Heart left ventricle (tissue), 16 donors: ENCODE data around the gene DFFB. TPM values are rescaled to one million over a fixed set of nuclear protein-coding genes. Genes with fewer than 3 reads are reported as not detected.

Source experiments
- ATAC-seq, 4 donors: fragments of 200-7000 bp; cut with Tn5 transposase; one replicate each; pipeline ENCODE4 v1.9.1; 2020 to 2022; ENCODE audit warnings: moderate library complexity in 4 of 4, mild to moderate bottlenecking in 3 of 4, moderate number of reproducible peaks in 1 of 4
- DNase-seq, 5 donors: peaks; one replicate each; pipeline ENCODE4 v3.0.0-alpha.2; 2020
- H3K27ac ChIP-seq, 12 donors: fragments of 200-600 bp; sonication (generic) in 4 of 12; one replicate each; pipeline versions ENCODE4 v1.5.0 to v1.8.0; 2016 to 2022; ENCODE audit warnings: mild to moderate bottlenecking in 2 of 12
- H3K27me3 ChIP-seq, 9 donors: fragments of 200-600 bp; sonication (generic) in 2 of 9; one replicate each; pipeline versions ENCODE4 v1.5.1 to v1.8.0; 2016 to 2022; ENCODE audit warnings: mild to moderate bottlenecking in 3 of 9
- H3K36me3 ChIP-seq, 9 donors: fragments of 200-600 bp; sonication (generic) in 2 of 9; one replicate each; pipeline versions ENCODE4 v1.5.0 to v1.8.0; 2018 to 2022; ENCODE audit warnings: mild to moderate bottlenecking in 2 of 9
- H3K4me1 ChIP-seq, 12 donors: fragments of 200-600 bp; sonication (generic) in 4 of 12; one replicate each; pipeline versions ENCODE4 v1.5.0 to v1.8.0; 2016 to 2022; ENCODE audit warnings: mild to moderate bottlenecking in 3 of 12
- H3K4me3 ChIP-seq, 12 donors: fragments of 200-600 bp; sonication (generic) in 4 of 12; one replicate each; pipeline versions ENCODE4 v1.5.0 to v1.8.0; 2017 to 2022; ENCODE audit warnings: mild to moderate bottlenecking in 9 of 12, moderate library complexity in 4 of 12
- H3K9me3 ChIP-seq, 12 donors: fragments of 200-600 bp; sonication (generic) in 4 of 12; one replicate each; pipeline versions ENCODE4 v1.5.0 to v1.8.0; 2016 to 2022; ENCODE audit warnings: mild to moderate bottlenecking in 1 of 12
- CTCF ChIP-seq, 12 donors: fragments of 200-600 bp; sonication (generic) in 4 of 12; IDR thresholded peaks; one replicate each; pipeline versions ENCODE4 v1.5.0 to v1.8.0; 2018 to 2022; ENCODE audit warnings: antibody characterized with exemption in 12 of 12, mild to moderate bottlenecking in 5 of 12
- POLR2A ChIP-seq, 2 donors: fragments of 450-650 bp; IDR thresholded peaks; one replicate each; pipeline ENCODE4 v1.6.1; 2017; ENCODE audit warnings: antibody characterized with exemption in 2 of 2, mild to moderate bottlenecking in 2 of 2, moderate library complexity in 2 of 2
- WGBS, 4 donors: extraction: QIAGEN DNeasy Blood & Tissue Kit in 2 of 4; methylation state at CpG; one replicate each; pipeline versions ENCODE4 v1.1.5 to v1.1.7; 2013 to 2018; 5-methylcytosine and 5-hydroxymethylcytosine counted together
- intact Hi-C, 10 donors: fragments of 100-400 bp; cut with DNase I; formaldehyde crosslinking; loops; one replicate each; pipeline versions ENCODE4 v1.11.1 to v1.14.2; 2022
- polyA plus RNA-seq, 2 donors: library from polyadenylated mRNA; stranded (reverse); fragments of 200-250 nt; gene quantifications; one replicate each; pipeline ENCODE4 v1.2.3, GENCODE V29; 2013
- total RNA-seq, 9 donors: library from RNA; depleted of rRNA in 2 of 9; stranded (reverse); fragments of >200 nt in 2 of 9; fragmentation: NEBNext Ultra II Directional in 3 of 9; extraction: Animal tissue kit (Norgen Biotek cat#: 25700) in 3 of 9; gene quantifications; one replicate each; pipeline versions ENCODE4 v1.1.0 to v1.2.4, GENCODE V29; 2016 to 2023
- donor health status: ischemic (EF 13 %, LVEDD 7.1; RV severe dilation, severe dysfunction).
- donor health status: healthy with polysubstance abuse.
- donor health status: DM: no; HTN: yes; CAD: no.
- donor health status: DM: no; HTN: no; CAD: no.
- donor health status: ischemic (EF 25% LVEDD 6.9; RV normal size, moderate dysfunction).
- donor health status: ischemic (EF 25% LVEDD 5.7; RV mildly dilated, moderate dysfunction).
- donor health status: healthy.
- donor health status: DM: yes; HTN: yes; CAD: no.
- donor health status: ischemic (EF 35%, LVEDD 5.7; RV mildly dilated, moderate dysfunction).
- donor health status: nonischemic (EF 11% LVEDD 7.7; RV severe dilation, severe dysfunction).
- donor health status: DM: yes; HTN: yes; CAD: no.
- donor health status: PGD.
- donor health status: ischemic (EF 29% LVEDD 5.4; RV normal size, mild dysfunction).
- donor health status: nonischemic (EF 23%, LVEDD 6.1; RV moderate dilation, normal function).

DFFB gene
- total and polyA plus RNA-seq, 11 donors, result 1.3 to 5.8 (median 2.6) TPM

GRCh38 chr1:3846541-3846940 lies 10.7 kb upstream of the DFFB start:
- DNase-seq (no peak), ATAC-seq (no peak)
- H3K36me3 ChIP-seq, result peaks cover 0 to 95% (median 71%) of the 10 kb centered on the region in 9 donors
- WGBS, 4 donors, result 87 to 90% (median 89%) methylated on average over 3 of the region's 3 CpGs
- no peaks in the 10 kb centered on the region for H3K9me3 ChIP-seq
- no peaks in the 10 kb centered on the region for H3K27me3 ChIP-seq
- TF ChIP-seq CTCF (IDR thresholded peaks at IDR 0.05) (no peak), POLR2A (IDR thresholded peaks at IDR 0.05) (no peak)
- no peak overlapping the region for H3K27ac ChIP-seq
- peaks cover 0 to 5% (median 0%) of the 10 kb centered on the region in 12 donors for H3K4me1 ChIP-seq
- intact Hi-C loops, result no loop called here
- H3K4me3 ChIP-seq, result no peak overlapping the region

- H3K36me3 ChIP-seq, result peaks cover 0 to 95% (median 70%) of the 10 kb centered on the region in 9 donors
These were observed 10.2 kb upstream of the DFFB start for GRCh38 chr1:3847081-3847480.

GRCh38 chr1:3850857-3851256 lies 6.4 kb upstream of the DFFB start:
- Histone ChIP-seq H3K4me1 (peaks cover 0 to 8% (median 7%) of the 10 kb centered on the region in 12 donors), H3K36me3 (peaks cover 0 to 59% (median 48%) of the 10 kb centered on the region in 9 donors), H3K27me3 (no peaks in the 10 kb centered on the region), H3K9me3 (no peaks in the 10 kb centered on the region), H3K4me3 (no peak overlapping the region), H3K27ac (no peak overlapping the region)
- intact Hi-C loops, result no loop called here
- ATAC-seq, result no peak
- TF ChIP-seq POLR2A (IDR thresholded peaks at IDR 0.05) (no peak), CTCF (IDR thresholded peaks at IDR 0.05) (no peak)
- WGBS, 4 donors, result 81 to 89% (median 87%) methylated on average over 10 to 12 of the region's 12 CpGs
- DNase-seq, result no peak

More at GRCh38 chr1:3847081-3847480, 10.2 kb upstream of the DFFB start:
- Histone ChIP-seq H3K4me1 (peaks cover 0 to 5% (median 0%) of the 10 kb centered on the region in 12 donors), H3K4me3 (no peak overlapping the region), H3K9me3 (no peaks in the 10 kb centered on the region), H3K27me3 (no peaks in the 10 kb centered on the region), H3K27ac (no peak overlapping the region)
- whole genome bisulfite sequencing, 4 donors, result 68 to 81% (median 78%) methylated on average over 6 of the region's 6 CpGs
- DNase-seq, result no peak
- ATAC-seq, result no peak
- TF ChIP-seq CTCF (IDR thresholded peaks at IDR 0.05), result no peak
- no peak for TF ChIP-seq POLR2A (IDR thresholded peaks at IDR 0.05)
- intact Hi-C loops, result no loop called here

GRCh38 chr1:3851292-3851691 lies 6.0 kb upstream of the DFFB start:
- intact Hi-C loops, result no loop called here
- Histone ChIP-seq H3K27me3 (no peaks in the 10 kb centered on the region), H3K4me3 (no peak overlapping the region), H3K4me1 (peaks cover 0 to 12% (median 11%) of the 10 kb centered on the region in 12 donors), H3K36me3 (peaks cover 0 to 57% (median 44%) of the 10 kb centered on the region in 9 donors), H3K9me3 (no peaks in the 10 kb centered on the region), H3K27ac (no peak overlapping the region)
- no peak for TF ChIP-seq CTCF (IDR thresholded peaks at IDR 0.05)
- TF ChIP-seq POLR2A (IDR thresholded peaks at IDR 0.05), result no peak
- ATAC-seq (no peak), DNase-seq (no peak)
- WGBS, 4 donors, result 90 to 93% (median 91%) methylated on average over 6 of the region's 6 CpGs
